SK-N-SH (cell line): ENCODE data around the gene P3R3URF.

Source experiments
- CHD2 ChIP-seq: fragments of 150-350 bp; IDR thresholded peaks from 2 replicates; pipeline ENCODE4 v1.6.1; 2018; ENCODE audit warnings: low read length; ENCODE audit not compliant: partially characterized antibody
- CTCF ChIP-seq: fragments of 200-600 bp; sonication (generic); IDR thresholded peaks from 2 replicates; pipeline ENCODE4 v1.6.1; 2017; ENCODE audit warnings: antibody characterized with exemption, mild to moderate bottlenecking, moderate library complexity
- EZH2phosphoT487 ChIP-seq: fragments of 200-600 bp; sonication (generic); IDR thresholded peaks from 2 replicates; pipeline ENCODE4 v1.6.1; 2017; ENCODE audit warnings: low read depth, mixed run types, mild to moderate bottlenecking, antibody characterized with exemption, moderate library complexity, borderline replicate concordance
- JUND ChIP-seq: IDR thresholded peaks from 2 replicates; pipeline ENCODE4 v1.4.0; 2012
- POLR2AphosphoS5 ChIP-seq: IDR thresholded peaks from 2 replicates; pipeline ENCODE4 v1.6.1; 2012; ENCODE audit warnings: low read depth, low read length
- YY1 ChIP-seq: IDR thresholded peaks from 2 replicates; pipeline ENCODE4 v1.4.0; 2012; ENCODE audit warnings: low read depth, mild to moderate bottlenecking

GRCh38 chr1:46223472-46223943 lies 47.2 kb upstream of the P3R3URF start:
- TF ChIP-seq CTCF (peak; percentile 99), POLR2AphosphoS5 (no peak), EZH2phosphoT487 (no peak), CHD2 (no peak), JUND (no peak), YY1 (0 out of 2 replicates have a peak, but pooled peaks have one; percentile 29)
